ENCODE results near the gene P2RX2. TPM values are rescaled to one million over a fixed set of nuclear protein-coding genes. Genes with fewer than 3 reads are reported as not detected.

The P2RX2 gene
- total RNA-seq, 1 donor = not detected

DNA sequence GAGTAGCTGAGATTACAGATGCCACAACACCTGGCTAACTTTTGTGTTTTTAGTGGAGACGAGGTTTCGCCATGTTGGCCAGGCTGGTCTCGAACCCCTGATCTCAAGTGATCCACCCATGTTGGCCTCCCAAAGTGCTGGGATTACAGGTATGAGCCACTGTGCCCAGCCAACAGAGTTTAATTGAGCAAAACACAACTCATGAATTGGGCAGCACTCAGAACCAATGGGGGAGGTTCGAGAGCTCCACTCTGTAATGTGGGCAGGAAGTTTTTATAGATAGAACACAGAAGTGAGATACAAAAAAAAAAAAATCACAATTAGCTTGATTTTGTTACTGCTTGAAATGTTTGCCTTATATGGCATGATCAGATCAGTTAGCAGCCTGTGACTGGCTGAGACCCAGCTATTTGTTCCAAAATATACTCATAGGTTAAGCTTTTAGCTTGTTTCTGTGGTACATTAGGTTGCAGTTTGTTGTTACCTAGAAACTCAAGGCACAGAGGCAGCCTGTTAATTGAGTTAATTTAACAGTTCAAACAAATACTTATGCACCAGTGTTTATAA is 1.4 kb upstream of the P2RX2 start:
- H4K20me1 ChIP-seq (ENCODE audit: insufficient read depth, low read length) = no peaks in the 10 kb centered on the region
- H3K36me3 ChIP-seq (ENCODE audit: insufficient read depth, low read length) = no peaks in the 10 kb centered on the region
- no peak overlapping the region for H2AFZ ChIP-seq (ENCODE audit: low read length)
- H3K27ac ChIP-seq (ENCODE audit: low read depth, low read length) = no peak overlapping the region
- DNase-seq (ENCODE audit: insufficient read length, low spot score, missing footprints) = peak; percentile 73
- TF ChIP-seq, protein P1, sequence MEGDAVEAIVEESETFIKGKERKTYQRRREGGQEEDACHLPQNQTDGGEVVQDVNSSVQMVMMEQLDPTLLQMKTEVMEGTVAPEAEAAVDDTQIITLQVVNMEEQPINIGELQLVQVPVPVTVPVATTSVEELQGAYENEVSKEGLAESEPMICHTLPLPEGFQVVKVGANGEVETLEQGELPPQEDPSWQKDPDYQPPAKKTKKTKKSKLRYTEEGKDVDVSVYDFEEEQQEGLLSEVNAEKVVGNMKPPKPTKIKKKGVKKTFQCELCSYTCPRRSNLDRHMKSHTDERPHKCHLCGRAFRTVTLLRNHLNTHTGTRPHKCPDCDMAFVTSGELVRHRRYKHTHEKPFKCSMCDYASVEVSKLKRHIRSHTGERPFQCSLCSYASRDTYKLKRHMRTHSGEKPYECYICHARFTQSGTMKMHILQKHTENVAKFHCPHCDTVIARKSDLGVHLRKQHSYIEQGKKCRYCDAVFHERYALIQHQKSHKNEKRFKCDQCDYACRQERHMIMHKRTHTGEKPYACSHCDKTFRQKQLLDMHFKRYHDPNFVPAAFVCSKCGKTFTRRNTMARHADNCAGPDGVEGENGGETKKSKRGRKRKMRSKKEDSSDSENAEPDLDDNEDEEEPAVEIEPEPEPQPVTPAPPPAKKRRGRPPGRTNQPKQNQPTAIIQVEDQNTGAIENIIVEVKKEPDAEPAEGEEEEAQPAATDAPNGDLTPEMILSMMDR (IDR thresholded peaks at IDR 0.05; ENCODE audit: extremely low read depth, low read depth, low read length) = no peak
- peaks cover 58% of the 10 kb centered on the region for H3K27me3 ChIP-seq (ENCODE audit: insufficient read depth, low read length)
- H3K4me2 ChIP-seq (ENCODE audit: insufficient read depth, low read length) = no peak overlapping the region
- H3K79me2 ChIP-seq (ENCODE audit: insufficient read depth, low read length) = no peaks in the 10 kb centered on the region
- H3K4me1 ChIP-seq (ENCODE audit: insufficient read depth, low read length) = peaks cover under 1% of the 10 kb centered on the region
- H3K4me3 ChIP-seq (ENCODE audit: insufficient read depth, low read length) = no peak overlapping the region
- H3K9me3 ChIP-seq (ENCODE audit: low read depth, low read length) = peaks cover 3% of the 10 kb centered on the region

DNA sequence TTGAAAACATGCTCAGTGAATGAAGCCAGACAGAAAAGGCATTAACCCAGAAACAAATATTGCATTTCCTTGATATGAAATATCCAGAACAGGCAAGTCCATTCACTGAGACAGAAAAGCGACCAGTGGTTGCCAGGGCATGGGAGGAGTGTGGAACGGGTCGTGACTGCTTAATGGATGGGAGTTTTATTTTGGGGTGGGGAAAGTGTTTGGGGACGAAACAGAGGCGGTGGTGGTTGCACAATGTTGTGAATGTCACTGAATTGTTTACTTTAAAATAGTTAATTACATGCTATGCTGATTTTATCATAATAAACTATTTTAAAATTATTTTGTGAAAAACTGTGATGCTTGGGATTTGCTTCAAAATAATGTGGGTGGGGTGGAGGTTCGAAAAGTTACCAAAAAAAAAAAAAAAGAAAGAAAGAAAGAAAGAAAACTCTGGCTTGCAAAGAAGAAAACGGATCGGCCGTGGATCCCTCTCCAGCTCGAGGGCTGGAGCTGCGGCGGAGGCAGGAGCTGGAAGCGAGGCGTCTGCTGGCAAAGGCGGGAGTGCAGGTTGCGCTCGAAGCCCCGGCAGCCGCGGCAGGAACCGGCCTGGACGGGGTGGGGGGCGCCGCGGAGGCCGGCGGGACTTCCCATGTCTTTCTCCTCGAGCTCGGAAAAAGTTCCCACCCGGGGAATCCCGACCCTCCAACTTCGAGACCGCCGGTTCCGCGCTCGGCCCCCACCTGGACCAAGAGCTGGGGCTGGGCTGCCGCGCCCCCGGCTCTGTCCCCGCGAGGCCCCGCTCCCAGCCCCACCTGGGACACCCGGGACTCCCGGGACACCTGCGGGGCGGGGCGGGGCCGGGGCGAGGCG is 524 bp upstream of the P2RX2 start:
- peaks cover 52% of the 10 kb centered on the region for H3K27me3 ChIP-seq (ENCODE audit: insufficient read depth, low read length)
- TF ChIP-seq, protein P1 (IDR thresholded peaks at IDR 0.05; ENCODE audit: extremely low read depth, low read depth, low read length) = no peak
- H3K9me3 ChIP-seq (ENCODE audit: low read depth, low read length) = peaks cover 3% of the 10 kb centered on the region
- H2AFZ ChIP-seq (ENCODE audit: low read length) = no peak overlapping the region
- H3K4me3 ChIP-seq (ENCODE audit: insufficient read depth, low read length) = no peak overlapping the region
- peaks cover 9% of the 10 kb centered on the region for H3K4me1 ChIP-seq (ENCODE audit: insufficient read depth, low read length)
- H3K27ac ChIP-seq (ENCODE audit: low read depth, low read length) = no peak overlapping the region
- no peak overlapping the region for H3K4me2 ChIP-seq (ENCODE audit: insufficient read depth, low read length)
- no peaks in the 10 kb centered on the region for H4K20me1 ChIP-seq (ENCODE audit: insufficient read depth, low read length)
- no peaks in the 10 kb centered on the region for H3K79me2 ChIP-seq (ENCODE audit: insufficient read depth, low read length)
- no peaks in the 10 kb centered on the region for H3K36me3 ChIP-seq (ENCODE audit: insufficient read depth, low read length)
- DNase-seq (ENCODE audit: insufficient read length, low spot score, missing footprints) = peak; percentile 75

DNA sequence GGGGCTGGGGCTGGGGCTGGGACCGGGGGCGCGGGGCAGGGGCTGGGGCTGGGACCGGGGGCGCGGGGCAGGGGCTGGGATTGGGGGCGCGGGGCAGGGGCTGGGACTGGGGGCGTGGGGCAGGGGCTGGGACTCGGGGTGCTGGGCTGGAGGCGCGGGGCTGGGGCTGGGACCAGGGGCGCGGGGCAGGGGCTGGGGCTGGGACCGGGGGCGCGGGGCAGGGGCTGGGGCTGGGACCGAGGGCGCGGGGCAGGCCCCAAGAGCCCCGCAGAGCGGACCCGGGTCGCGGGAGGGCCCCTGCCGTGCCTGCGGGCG is 452 bp downstream of the P2RX2 start:
- Histone ChIP-seq H3K27ac (ENCODE audit: low read depth, low read length) (no peak overlapping the region), H3K79me2 (ENCODE audit: insufficient read depth, low read length) (no peaks in the 10 kb centered on the region), H3K27me3 (ENCODE audit: insufficient read depth, low read length) (peaks cover 43% of the 10 kb centered on the region), H3K4me1 (ENCODE audit: insufficient read depth, low read length) (peaks cover 9% of the 10 kb centered on the region), H3K4me3 (ENCODE audit: insufficient read depth, low read length) (no peak overlapping the region), H2AFZ (ENCODE audit: low read length) (no peak overlapping the region), H4K20me1 (ENCODE audit: insufficient read depth, low read length) (no peaks in the 10 kb centered on the region), H3K36me3 (ENCODE audit: insufficient read depth, low read length) (no peaks in the 10 kb centered on the region), H3K9me3 (ENCODE audit: low read depth, low read length) (peaks cover 3% of the 10 kb centered on the region), H3K4me2 (ENCODE audit: insufficient read depth, low read length) (no peak overlapping the region)
- TF ChIP-seq, protein P1 (IDR thresholded peaks at IDR 0.05; ENCODE audit: extremely low read depth, low read depth, low read length) = no peak
- DNase-seq (ENCODE audit: insufficient read length, low spot score, missing footprints) = no peak

DNA sequence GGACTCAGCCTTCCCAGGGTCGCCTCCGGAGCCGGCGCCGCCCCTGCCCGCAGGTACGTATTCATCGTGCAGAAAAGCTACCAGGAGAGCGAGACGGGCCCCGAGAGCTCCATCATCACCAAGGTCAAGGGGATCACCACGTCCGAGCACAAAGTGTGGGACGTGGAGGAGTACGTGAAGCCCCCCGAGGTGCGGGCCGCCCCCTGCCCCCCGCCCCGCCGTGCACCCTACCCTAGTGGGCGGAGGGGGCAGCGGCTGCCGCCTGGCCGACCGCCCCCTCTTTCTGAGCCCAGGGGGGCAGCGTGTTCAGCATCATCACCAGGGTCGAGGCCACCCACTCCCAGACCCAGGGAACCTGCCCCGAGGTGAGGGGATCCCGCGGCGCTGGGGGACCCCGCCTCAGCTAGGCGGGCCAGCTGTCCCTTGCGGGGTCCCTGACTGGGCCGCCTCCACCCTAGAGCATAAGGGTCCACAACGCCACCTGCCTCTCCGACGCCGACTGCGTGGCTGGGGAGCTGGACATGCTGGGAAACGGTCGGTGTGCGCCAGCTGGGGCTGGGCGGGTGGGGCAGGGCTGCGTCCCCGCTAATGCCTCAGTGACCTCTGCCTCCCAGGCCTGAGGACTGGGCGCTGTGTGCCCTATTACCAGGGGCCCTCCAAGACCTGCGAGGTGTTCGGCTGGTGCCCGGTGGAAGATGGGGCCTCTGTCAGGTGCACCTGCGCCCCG is 973 bp downstream of the P2RX2 start:
- Histone ChIP-seq H3K27me3 (ENCODE audit: insufficient read depth, low read length) (peaks cover 43% of the 10 kb centered on the region), H4K20me1 (ENCODE audit: insufficient read depth, low read length) (no peaks in the 10 kb centered on the region), H3K4me1 (ENCODE audit: insufficient read depth, low read length) (peaks cover 9% of the 10 kb centered on the region), H2AFZ (ENCODE audit: low read length) (no peak overlapping the region), H3K79me2 (ENCODE audit: insufficient read depth, low read length) (no peaks in the 10 kb centered on the region), H3K36me3 (ENCODE audit: insufficient read depth, low read length) (no peaks in the 10 kb centered on the region), H3K4me3 (ENCODE audit: insufficient read depth, low read length) (no peak overlapping the region), H3K9me3 (ENCODE audit: low read depth, low read length) (peaks cover 3% of the 10 kb centered on the region), H3K4me2 (ENCODE audit: insufficient read depth, low read length) (no peak overlapping the region), H3K27ac (ENCODE audit: low read depth, low read length) (no peak overlapping the region)
- DNase-seq (ENCODE audit: insufficient read length, low spot score, missing footprints) = peak; percentile 84
- TF ChIP-seq, protein P1 (IDR thresholded peaks at IDR 0.05; ENCODE audit: extremely low read depth, low read depth, low read length) = no peak

All from osteoblast (primary cell).